HG02870 (cell line): ENCODE results near the gene SERPINE2.
A peak's percentile ranks its signal among the peaks of the same experiment; 100 is the strongest.

Source experiments
- ATAC-seq: cut with Tn5 transposase; IDR thresholded peaks from one replicate; pipeline ENCODE4 v1.9.1; 2021; ENCODE audit warnings: mild to moderate bottlenecking, moderate library complexity; ENCODE audit not compliant: unreplicated experiment

SERPINE2 gene

DNA sequence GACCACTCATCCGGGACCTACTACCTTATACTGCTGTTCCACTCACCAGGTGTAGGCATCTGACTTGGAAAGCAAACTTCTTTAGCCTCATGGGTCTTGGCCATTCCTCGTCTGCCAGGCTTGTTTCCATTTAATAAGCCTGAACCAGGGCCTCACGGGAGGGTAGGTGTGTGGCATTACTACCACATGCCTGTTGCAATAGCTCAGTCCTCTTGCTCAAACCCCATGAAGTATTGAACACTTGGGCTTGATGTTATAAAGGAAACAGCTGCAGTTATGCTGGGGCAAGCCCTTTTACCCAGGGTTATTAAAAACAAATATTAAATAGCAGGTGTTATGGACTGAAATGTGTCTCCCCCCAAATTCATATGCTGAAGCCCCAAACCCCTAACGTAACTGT, 60.6 kb downstream of the SERPINE2 start:
- no peak for ATAC-seq

- ATAC-seq, result no peak
Measured at GRCh38 chr2:223976635-223977226, 62.4 kb downstream of the SERPINE2 start.

DNA sequence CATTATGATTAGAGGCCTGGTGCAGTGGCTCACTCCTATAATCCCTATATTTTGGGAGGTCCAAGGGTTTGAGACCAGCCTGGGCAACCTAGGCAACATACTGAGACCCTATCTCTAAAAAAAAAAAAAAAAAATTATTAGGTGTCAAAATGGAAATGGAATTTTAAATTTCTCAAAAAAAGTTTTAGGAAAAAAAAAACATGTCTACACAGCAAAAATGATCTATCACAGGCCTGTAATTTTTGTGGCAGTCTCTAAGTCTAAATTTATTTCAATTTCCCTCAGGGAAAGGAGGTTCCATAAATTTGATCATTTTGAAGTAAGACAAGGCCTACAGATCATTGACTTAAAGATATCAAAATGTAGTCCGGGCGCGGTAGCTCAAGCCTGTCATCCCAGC, 65.5 kb downstream of the SERPINE2 start:
- no peak for ATAC-seq

GRCh38 chr2:223972656-223973102, 66.4 kb downstream of the SERPINE2 start:
- no peak for ATAC-seq

GRCh38 chr2:223971731-223972130, 67.4 kb downstream of the SERPINE2 start:
- no peak for ATAC-seq

DNA sequence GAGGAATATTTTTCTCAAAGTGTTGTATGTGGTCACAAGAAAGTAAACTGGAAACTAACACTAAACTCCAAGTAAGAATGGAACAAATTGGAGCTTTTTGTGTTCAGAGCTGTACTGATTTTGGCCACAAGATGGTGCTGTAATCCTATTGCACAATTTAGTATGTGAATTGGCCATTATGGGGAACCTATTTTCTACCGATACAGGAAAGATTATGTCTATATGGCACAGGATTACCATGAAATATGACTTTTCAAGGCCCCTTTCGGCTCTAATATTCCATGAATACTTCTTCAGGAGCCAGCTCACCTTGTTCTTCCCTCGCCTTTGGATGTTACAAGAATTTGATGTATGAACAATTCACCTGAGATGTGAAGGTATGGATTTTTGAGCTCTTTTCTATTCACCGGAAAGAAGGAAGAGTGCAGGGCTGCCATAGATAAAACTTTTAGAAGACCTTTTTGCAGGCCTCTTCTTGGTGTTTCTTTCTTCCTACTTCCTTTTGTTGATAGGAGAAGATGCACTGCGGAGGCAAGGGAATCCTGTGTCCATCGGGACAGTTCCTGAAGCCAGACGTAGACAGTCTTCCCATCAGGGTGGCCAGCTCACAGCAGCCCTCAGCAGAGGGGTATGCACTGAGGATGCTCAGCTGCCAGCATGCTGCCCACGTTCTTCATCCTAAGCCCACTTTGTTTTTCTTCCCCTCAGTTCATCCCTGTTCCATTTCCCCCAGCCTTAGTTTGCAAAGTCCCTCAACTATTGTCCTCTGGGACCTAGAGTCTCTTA, 68.5 kb downstream of the SERPINE2 start:
- peak; percentile 64 for ATAC-seq

DNA sequence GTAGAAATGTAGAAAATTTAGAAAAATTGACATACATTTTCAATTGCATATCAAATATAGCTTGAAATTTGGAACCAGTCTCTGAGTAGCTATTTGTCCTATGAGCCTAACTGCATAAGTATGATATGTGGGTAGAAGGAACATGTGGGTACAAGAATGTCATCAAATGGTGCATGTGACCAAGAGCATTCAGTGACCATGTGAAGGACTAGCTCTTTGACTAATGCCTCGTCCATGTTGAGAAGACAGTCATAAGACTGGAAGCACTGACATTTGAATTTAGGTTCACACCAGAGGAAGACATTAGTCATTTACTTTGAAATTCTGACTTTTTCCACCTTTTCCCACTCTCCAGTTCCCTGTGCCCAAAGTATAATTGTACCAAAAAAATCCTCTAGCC, 69.2 kb downstream of the SERPINE2 start:
- no peak for ATAC-seq

- ATAC-seq, result no peak
Measured at GRCh38 chr2:223969315-223969714, 69.8 kb downstream of the SERPINE2 start.

- ATAC-seq, result no peak
Measured at GRCh38 chr2:223967981-223968380, 71.1 kb downstream of the SERPINE2 start.

GRCh38 chr2:223959688-223960087, 79.4 kb downstream of the SERPINE2 start:
- no peak for ATAC-seq

DNA sequence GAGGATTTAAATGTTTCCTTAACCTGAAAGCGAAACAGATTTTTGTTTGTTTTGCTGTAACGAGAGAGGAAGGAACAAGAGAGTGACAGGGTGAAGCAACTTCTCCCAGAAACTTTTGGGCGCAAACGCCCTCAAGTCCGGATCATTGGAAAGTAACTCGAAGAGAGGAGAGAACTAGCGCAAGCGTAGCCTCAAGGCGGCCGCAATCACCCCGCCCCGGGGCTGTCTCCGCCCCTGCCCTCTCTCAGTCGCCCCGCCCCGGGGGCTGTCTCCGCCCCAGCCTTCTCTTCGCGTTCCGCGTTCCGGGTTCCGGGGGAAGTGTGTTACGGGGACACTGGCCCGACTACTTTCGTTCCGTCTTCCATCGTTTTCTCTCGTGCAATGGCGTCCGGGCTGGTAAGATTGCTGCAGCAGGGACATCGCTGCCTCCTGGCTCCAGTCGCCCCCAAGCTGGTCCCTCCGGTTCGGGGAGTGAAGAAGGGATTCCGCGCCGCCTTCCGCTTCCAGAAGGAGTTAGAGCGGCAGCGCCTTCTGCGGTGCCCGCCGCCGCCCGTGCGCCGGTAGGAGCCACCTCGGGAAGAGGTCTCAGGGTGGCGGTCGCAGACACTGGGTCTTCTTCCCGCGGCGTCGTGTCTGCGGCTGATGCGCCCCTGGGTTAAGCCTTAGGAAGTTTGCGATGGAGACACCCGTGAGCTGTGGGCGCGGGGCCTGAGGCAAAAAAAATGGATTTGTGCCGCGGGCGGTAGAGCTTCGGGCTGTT, 81.8 kb downstream of the SERPINE2 start, which contains the start of gene MRPL44:
Gene MRPL44, plus strand, starts transcription at position 372 of the 760 bp plus-strand sequence. Its CDS starts 10 bp downstream, at position 382.
- ATAC-seq, result peak; percentile 71

DNA sequence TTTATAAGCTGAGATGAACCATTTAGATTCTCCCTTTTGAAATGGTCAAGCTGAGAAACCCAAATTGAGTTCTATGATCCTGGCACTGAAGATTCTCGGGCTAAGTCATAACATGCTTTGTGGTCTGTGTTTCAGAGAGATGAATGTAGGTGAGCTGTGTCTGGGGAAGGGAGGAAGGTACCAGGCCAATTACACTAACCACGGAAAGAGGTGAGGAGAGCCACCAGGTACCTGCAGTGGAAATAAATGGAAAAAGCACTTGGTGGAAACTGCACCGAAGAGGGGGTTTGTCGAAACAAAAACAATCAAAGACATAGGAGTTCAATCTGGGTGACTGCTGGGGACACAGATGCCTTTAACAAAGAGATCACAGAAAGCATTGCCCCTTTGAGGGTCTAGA, 82.8 kb downstream of the SERPINE2 start:
- peak; percentile 34 for ATAC-seq

DNA sequence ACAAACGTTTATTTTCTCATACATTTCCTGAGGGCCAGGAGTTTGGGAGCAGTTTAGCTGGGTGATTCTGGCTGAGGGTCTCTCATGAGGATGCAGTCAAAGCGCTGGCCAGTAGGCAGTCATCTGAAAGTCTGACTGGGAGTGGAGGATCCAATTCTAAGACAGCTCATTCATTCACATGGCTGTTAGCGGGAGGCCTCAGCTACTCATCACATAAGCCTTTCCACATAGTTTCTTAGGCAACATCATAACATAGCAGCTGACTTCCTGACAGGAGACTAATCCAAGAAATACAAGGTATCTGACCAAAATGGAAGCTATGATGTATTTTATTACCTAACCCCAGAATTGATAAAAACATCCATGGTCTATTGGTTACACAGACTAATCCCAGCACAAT, 84.7 kb downstream of the SERPINE2 start:
- no peak for ATAC-seq

DNA sequence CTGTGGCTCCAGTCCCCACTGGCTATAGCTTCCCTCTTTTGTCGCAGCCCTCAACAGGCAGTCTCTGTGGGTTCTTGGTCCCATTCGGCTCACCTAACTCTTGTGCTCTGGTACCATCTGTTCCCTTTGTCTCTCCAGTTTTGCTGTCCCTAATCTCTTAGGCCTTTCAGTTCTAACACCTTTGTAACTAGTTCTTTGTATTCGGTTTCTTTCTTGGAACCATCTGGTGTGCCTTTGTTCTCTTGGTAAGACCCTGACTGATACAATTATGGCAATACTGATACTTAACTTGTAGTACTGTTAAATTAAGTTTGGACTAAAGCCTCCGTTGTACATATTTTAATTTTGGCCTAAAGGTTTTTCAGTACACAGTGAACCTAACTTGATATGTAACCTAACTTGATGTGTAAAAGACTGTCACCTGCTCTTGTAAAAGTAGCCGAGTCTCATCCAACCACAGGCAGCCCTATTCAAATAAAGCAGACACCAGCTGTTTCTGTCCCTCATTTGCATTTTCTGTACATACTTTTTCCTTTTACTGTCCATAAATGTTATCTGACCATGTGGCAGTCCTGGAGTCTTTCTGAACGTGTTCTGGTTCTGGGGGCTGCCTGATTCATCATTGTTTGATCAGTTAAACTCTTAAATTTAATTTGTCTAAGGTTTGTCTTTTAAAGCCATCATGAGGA, 86.7 kb downstream of the SERPINE2 start:
- ATAC-seq, result peak; percentile 60

DNA sequence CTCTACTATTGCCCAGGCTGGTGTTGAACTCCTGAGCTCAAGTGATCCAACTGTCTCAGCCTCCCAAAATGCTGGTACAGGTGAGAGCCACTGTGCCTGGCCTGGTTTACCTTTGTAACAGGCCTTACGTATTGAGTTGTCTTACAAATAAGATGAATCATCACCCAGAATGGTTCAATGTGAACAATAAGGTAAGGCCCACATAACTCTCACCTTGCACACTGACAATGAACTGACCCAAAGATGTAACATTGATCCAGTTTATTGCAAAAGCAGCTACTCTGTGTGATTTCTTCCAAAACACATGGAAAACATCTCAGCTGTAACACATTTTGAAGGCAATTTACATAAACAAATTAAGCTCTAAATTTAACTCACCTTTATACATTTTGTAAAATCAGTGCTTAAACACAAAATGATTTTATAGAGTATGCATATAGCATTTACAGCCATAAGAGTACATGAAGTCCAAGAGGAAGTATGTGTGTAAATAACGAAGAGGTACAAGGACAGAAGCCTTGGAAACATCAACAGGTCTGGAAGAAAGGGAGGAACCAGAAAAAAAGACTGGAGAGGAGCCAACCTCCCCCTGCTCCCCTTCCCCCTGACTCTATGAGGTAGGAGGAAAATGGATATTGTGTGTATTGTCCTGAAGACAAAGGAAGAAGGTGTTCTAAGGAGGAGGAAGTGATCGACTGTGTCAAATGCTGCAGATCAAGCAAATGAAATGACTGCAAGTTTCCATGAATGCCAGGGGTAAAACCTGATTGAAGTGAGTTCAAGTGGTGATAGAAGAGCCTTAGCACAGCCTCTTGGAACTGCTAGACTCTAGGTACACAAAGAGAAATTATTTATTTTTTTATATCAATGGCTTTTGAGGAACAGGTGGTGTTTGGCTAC, 88.4 kb downstream of the SERPINE2 start:
- no peak for ATAC-seq

GRCh38 chr2:223949241-223949840, 89.7 kb downstream of the SERPINE2 start:
- ATAC-seq, result no peak

DNA sequence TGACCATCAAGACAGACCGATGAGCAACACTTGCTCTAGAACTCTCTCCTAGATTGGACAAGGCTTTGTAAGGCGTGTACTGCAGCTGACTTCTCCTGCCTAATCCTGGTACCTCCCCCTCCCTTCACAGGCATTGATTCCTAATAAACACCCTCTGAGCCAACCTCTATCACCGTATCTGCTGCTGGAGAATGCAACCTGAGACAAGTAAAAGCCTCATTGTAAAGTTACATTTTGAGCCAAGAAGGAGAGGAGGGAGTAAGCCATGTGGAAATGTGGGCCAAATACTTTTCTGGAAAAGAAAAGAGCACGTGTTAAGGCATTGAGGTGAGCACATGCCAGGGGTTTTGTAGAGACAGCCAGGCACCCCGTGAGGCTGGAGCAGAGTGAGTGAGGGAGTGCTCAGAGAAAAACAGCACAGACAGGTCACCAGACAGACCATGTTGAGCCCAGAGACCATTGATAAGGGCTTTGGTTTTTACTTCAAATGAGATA, 91.3 kb downstream of the SERPINE2 start:
- no peak for ATAC-seq

GRCh38 chr2:223945755-223946154, 93.3 kb downstream of the SERPINE2 start:
- ATAC-seq, result no peak
